Measurements from ENCODE around the gene C20orf204. TPM values are rescaled to one million over a fixed set of nuclear protein-coding genes. Genes with fewer than 3 reads are reported as not detected.
"Not testable (repeated sequence)": the region's sequence is repeated elsewhere in the genome, so short reads cannot be mapped to it uniquely, and the experiment has no call there.

The C20orf204 gene
- 14.7 and 15.5 TPM in 2 replicates for total RNA-seq

- intact Hi-C loops (cut with micrococcal nuclease) = loop anchor here (1.0 to 2.0 kb wide), 3 partner anchors 25 to 80 kb away; partner anchors contain the start of genes RGS19 and UCKL1
Measured at GRCh38 chr20:64035933-64036345, at the start of gene C20orf204. Gene C20orf204 (plus strand): TSS chr20:64036182. CDS start chr20:64036324, 142 bp downstream.

DNA sequence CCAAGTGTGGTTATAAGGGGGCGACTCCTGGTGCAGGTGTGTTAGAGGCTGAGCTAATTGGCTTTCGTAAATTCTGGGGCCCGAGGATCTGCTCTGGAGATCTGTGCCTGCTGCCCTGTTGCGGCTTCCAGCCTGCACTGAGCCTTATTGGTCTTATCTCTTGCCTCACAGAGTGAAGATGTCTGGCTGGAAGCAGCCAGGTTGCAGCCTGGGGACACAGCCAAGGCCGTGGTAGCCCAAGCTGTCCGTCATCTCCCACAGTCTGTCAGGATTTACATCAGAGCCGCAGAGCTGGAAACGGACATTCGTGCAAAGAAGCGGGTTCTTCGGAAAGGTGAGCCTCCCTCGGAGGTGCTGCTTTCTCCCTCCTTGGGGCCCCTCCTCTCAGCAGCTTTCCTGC lies 35.1 kb upstream of the C20orf204 start:
- intact Hi-C loops (cut with micrococcal nuclease) = no loop called here

DNA sequence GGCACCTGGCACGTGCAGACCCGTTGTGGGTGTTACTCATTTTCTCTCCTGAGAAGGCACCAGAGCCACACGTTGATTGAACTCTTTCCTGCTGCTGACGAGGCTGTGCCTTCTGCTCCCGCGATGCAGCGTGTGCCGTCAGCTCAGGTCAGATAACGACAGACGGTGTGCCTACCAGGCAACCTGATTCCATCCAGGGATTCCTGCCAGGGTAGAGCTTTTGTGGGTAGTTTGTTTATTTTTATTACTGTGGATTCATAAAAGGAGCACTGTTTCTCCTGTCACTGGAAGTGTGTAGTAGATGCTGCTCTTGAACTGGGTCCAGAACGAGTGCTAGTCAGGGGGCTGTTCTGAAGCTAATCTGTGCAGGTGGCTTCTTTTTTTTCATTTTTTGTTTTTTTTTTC lies 34.4 kb upstream of the C20orf204 start:
- intact Hi-C loops (cut with micrococcal nuclease) = no loop called here

- intact Hi-C loops (cut with micrococcal nuclease) = no loop called here
Measured at GRCh38 chr20:64003960-64004725, 31.8 kb upstream of the C20orf204 start.

GRCh38 chr20:64005394-64005793 lies 30.6 kb upstream of the C20orf204 start:
- intact Hi-C loops (cut with micrococcal nuclease) = no loop called here

- intact Hi-C loops (cut with micrococcal nuclease) = no loop called here
Measured at GRCh38 chr20:64006490-64006889, 29.5 kb upstream of the C20orf204 start.

DNA sequence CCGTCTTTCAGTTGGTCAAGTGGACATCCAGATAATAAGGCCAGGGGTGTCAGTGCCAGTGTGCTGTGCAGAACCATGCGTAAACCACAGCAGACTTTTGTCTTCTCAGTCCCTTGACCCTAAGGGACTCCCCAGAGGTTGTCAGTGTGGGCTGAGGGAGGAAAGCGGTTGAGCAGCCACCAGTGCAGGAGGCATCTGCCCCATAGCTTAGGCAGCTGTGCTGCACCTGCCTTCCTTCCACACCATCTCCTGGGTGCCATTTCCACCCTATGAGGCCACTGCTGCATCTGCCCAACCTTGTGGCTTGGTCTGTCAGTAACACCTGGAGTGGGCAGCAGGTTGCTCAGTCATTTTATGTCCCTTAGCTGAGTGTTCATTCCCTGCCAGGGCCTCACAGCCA lies 29.1 kb upstream of the C20orf204 start:
- intact Hi-C loops (cut with micrococcal nuclease) = no loop called here

DNA sequence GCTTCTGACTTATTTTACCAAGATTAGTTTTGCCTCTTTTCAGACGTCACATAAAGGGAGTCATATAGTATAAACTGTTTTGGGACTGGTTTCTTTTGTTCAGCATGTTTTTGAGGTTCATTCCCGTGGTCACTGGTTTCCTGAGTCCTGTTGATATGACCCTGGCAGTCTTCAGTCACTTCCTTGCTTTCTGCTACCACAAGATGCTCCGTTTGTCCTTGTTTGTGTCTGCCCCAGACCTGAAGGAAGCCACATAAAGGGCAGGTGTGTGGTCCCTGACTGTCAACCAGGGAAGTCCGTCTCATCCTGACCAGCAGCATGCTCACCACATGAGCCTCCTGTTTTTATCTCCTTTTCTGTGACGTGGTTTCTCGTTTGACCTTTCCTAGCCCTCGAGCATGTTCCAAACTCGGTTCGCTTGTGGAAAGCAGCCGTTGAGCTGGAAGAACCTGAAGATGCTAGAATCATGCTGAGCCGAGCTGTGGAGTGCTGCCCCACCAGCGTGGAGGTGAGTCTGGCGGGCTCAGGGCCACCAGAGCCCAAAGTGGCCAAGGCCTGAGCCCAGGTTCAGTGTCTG lies 26.1 kb upstream of the C20orf204 start:
- intact Hi-C loops (cut with micrococcal nuclease) = loop anchor here (2.0 kb wide), 1 partner anchor 29 kb away; the partner anchor contains the start of gene PRPF6

DNA sequence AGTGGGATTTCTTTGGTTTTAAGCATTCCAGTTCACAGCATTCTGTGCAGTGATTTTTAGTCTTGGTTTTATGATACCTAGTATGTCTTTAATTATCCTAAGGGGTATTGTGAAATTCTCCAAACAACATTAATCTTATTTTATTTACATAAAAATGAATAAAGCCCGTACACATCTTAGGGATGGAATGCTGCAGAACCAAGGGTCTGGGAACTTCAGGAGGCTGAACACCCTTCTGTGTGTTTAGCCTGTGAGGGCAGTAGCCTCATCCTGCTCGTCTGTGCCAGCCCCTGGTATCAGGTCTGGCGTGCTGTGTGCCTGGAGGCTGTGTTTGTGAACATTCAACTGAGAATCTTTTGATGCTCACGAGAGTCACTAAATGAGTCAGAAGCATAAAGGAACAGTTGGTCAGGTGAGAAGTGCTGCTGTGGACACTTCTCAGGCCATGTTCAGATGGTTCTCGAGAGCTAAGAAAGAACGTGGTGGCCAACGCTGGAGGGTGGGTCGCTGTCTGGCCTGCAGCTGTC lies 25.2 kb upstream of the C20orf204 start:
- intact Hi-C loops (cut with micrococcal nuclease) = loop anchor here (1.0 to 2.0 kb wide), 2 partner anchors 25 to 30 kb away; partner anchors contain the start of gene PRPF6

- intact Hi-C loops (cut with micrococcal nuclease) = loop anchor here (1.0 to 2.0 kb wide), 2 partner anchors 24 to 31 kb away; partner anchors contain the start of gene PRPF6
Measured at GRCh38 chr20:64011366-64011779, 24.6 kb upstream of the C20orf204 start.

GRCh38 chr20:64012385-64013154 lies 23.4 kb upstream of the C20orf204 start:
- intact Hi-C loops (cut with micrococcal nuclease) = not testable (repeated sequence)

DNA sequence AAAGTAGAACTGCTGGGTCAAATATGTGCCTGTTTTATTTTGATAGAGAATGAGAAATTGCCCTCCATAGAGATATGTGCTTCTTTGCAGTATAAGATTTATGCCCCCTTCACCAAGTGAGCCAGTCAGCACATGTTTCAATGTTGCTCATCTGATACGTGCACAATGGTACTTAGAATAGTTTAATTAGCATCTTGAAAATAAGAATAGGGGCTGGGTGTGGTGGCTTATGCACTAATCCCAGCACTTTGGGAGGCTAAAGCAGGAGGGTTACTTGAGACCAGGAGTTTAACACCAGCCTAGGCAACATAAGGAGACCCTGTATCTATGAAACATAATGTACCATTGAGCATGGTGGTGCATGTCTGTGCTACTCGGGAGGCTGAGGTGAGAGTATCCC lies 20.3 kb upstream of the C20orf204 start:
- intact Hi-C loops (cut with micrococcal nuclease) = no loop called here

GRCh38 chr20:64021124-64021975 lies 14.6 kb upstream of the C20orf204 start:
- intact Hi-C loops (cut with micrococcal nuclease) = no loop called here

DNA sequence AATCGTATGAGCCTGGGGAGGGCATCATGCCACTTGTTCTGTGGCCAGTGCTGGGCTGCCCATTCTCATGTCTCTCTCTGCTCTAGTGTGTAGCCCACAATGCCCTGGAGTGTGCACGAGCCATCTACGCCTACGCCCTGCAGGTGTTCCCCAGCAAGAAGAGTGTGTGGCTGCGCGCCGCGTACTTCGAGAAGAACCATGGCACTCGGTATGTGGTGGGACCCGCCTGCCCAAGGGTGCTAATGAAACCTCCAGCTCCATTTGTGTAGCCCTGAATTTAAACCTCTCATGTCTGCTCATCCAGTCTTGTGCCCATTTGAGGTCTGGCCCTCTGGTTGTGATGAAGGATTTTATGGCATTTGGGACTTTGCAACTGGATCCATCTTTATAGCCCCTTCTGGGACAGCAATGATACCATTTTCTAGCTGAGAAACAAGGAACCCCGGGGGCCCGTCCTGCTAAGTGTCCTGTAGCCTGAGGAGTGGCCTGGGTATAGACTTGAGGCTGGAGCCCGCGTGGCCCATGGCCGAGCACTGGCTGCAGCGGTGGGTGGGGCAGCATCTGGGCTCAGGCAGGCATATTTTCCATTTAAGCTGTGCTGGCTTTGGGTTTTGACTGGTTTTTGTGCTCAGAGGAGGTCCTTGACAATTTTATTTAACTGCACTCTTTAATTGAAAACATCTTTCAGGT lies 13.2 kb upstream of the C20orf204 start:
- intact Hi-C loops (cut with micrococcal nuclease) = no loop called here

DNA sequence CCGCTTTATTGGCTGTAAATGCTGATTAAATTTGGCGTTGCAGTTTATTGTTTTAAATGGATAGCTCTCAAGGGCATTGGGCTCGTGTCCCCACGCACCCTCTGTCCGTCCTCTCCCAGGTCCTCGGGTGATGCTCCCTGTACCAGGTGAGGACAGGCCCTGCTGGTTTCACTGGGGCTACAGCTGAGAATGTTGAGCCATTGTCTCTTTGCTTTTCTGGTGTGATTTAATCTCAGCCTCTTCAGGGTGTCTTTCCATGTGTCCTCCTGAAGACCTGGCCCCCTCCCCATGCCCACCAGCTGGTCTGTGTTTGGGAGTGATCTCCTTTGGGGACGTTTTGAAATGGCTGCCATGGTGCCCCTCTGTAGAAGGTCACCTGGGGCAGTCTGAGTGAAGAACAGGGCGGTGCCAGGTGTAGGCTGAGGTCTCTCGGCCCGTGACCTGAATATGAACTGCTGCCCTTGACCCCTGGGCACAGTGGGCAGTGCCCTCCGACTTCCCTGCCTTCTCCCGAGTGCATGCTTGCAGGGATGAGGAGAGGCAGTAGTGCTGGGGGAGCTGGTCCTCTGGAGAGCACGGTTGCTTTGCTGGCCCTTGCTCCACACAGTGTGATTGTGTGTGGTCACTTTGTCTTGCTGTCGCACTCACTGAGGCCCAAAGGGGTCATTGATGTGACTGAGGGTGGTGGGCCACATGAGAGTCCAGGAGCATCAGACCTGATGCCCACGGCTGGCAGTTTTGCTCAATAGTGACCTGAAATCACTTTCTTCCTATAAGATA lies 12.4 kb upstream of the C20orf204 start:
- intact Hi-C loops (cut with micrococcal nuclease) = no loop called here

DNA sequence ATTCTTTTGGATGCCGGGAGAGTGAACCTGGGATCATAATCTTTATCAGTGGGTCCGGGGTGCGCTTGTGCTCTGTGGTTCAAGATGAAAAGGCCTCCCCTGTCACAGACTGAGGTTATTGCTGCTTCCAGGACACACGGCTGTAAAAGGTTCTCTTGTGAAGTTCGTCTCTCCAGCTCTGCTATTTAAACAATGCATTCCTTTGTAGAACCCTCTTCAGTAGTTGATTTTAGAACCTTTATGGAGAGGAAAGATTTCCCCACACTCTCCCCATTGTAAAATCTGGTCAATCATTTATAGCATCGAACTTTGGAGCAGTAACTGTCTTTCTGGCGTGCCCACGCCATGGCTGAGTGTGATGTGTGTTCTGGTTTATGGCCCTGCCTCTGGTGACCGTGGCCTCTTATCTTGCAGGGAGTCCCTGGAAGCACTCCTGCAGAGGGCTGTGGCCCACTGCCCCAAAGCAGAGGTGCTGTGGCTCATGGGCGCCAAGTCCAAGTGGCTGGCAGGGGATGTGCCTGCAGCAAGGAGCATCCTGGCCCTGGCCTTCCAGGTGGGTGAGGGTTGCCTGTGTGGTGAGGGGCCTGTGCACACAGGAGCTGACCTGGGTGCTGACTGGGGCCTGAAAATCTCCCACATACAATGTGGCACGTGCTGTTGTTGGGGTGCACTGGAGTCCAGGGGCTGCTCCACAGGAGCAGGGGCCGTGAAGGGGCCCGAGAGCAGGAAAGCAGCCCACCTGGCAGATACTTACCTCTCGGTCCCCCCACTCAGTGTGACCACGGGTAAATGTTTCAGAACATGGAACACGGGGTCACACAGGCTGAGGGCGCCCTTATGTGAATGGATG lies 11.6 kb upstream of the C20orf204 start:
- intact Hi-C loops (cut with micrococcal nuclease) = no loop called here

DNA sequence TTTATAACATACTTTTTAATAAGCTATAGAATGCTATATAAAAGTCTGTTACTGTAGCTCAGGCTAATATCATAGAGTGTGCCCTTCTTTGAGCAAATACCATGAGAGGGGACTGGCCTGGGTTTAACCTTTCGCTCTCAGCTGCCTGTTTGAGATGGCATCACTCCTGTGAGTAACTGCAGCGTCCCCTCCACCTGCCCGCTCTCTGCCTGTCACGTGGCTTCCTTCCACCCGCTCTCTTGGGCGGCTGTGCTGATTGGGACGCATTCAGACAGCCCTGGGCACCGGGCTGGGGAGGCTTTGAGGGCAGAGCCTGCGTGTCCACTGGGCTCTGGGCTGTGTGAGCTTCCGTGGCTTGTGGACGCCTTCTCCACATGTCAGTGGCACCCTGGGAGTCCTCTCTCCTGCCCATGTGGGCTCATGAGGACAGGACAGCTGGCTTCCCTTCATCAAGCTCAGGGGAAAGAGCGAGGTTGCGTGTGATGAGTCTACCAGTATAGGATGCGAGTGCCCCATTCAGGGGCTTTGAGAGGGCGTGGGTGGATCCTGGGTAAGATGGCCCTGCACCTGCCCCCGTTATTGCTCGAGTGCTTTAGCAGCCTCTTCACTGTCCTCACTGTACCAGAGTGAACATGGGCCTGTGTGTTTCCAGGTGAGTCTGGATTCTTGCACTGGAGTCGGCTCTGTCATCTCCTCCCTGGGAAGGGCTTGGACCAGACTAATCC lies 10.7 kb upstream of the C20orf204 start:
- intact Hi-C loops (cut with micrococcal nuclease) = no loop called here
